PC-9 (cell line): Measurements from ENCODE around the gene MCFD2. TPM values are rescaled to one million over a fixed set of nuclear protein-coding genes. Genes with fewer than 3 reads are reported as not detected.

Experiments
- BruUV-seq: library from RNA; stranded (reverse); fragments of 400-500 nt; replicated peaks from 2 replicates; lab custom pipeline; 2021; lab: Mats Ljungman, UMichigan
- CTCF ChIA-PET: fragments of 300-600 bp; sonication (Branson Sonifier 250); formaldehyde crosslinking; loops from one replicate; lab custom pipeline; 2022; ENCODE audit warnings: antibody characterized with exemption; lab: Charles Lee
- POLR2A ChIA-PET: fragments of 300-600 bp; sonication (Branson Sonifier 250); formaldehyde crosslinking; loops from one replicate; lab custom pipeline; 2022; ENCODE audit warnings: antibody characterized with exemption; ENCODE audit not compliant: unreplicated experiment; lab: Charles Lee
- DNase-seq, 2 experiments: peaks; one replicate each; pipeline versions ENCODE4 v3.0.0 to v3.0.0-alpha.2; 2015 to 2022; ENCODE audit warnings: mixed read lengths in 1 of 2
- H2AFZ ChIP-seq: fragments of 200-600 bp; sonication (generic); 2 replicates; pipeline ENCODE4 v1.8.1; 2017; ENCODE audit warnings: antibody characterized with exemption
- H3F3A ChIP-seq: fragments of 200-600 bp; sonication (generic); 2 replicates; pipeline ENCODE4 v1.8.1; 2017; ENCODE audit warnings: antibody characterized with exemption, mild to moderate bottlenecking, low read depth; ENCODE audit not compliant: insufficient read depth
- H3K27ac ChIP-seq: fragments of 200-600 bp; sonication (generic); 2 replicates; pipeline ENCODE4 v1.6.1; 2016; ENCODE audit warnings: mixed run types
- H3K27me3 ChIP-seq: fragments of 200-600 bp; sonication (generic); 2 replicates; pipeline ENCODE4 v1.6.1; 2016; ENCODE audit warnings: low read depth, mixed run types; ENCODE audit not compliant: insufficient read depth
- H3K36me3 ChIP-seq: fragments of 200-600 bp; sonication (generic); 2 replicates; pipeline ENCODE4 v1.6.1; 2016; ENCODE audit warnings: low read depth, mixed run types
- H3K4me1 ChIP-seq: fragments of 200-600 bp; sonication (generic); replicated peaks from 2 replicates; pipeline ENCODE4 v1.6.1; 2016; ENCODE audit warnings: mixed run types; ENCODE audit not compliant: insufficient read depth
- H3K4me2 ChIP-seq: fragments of 200-600 bp; sonication (generic); 2 replicates; pipeline ENCODE4 v1.6.1; 2017; ENCODE audit warnings: mixed run types
- H3K4me3 ChIP-seq: fragments of 200-600 bp; sonication (generic); 2 replicates; pipeline ENCODE4 v1.6.1; 2016; ENCODE audit warnings: mixed run types
- H3K79me2 ChIP-seq: fragments of 200-600 bp; sonication (generic); 2 replicates; pipeline ENCODE4 v1.6.1; 2017; ENCODE audit warnings: low read depth, mixed run types
- H3K9me2 ChIP-seq: fragments of 200-600 bp; sonication (generic); 2 replicates; pipeline ENCODE4 v1.8.1; 2017; ENCODE audit warnings: mild to moderate bottlenecking; ENCODE audit not compliant: insufficient read depth
- H3K9me3 ChIP-seq: fragments of 200-600 bp; sonication (generic); 2 replicates; pipeline ENCODE4 v1.8.1; 2016; ENCODE audit warnings: low read depth; ENCODE audit not compliant: insufficient read depth
- H4K20me1 ChIP-seq: fragments of 200-600 bp; sonication (generic); 2 replicates; pipeline ENCODE4 v1.8.1; 2017; ENCODE audit not compliant: insufficient read depth
- CTCF ChIP-seq: fragments of 200-600 bp; sonication (generic); conservative IDR thresholded peaks from 2 replicates; pipeline ENCODE4 v1.6.1; 2017; ENCODE audit warnings: mixed run types, antibody characterized with exemption, mild to moderate bottlenecking, moderate library complexity
- EZH2 ChIP-seq: fragments of 200-600 bp; sonication (generic); IDR thresholded peaks from 2 replicates; pipeline ENCODE4 v1.8.0; 2017; ENCODE audit warnings: antibody characterized with exemption, low read depth
- intact Hi-C: fragments of 100-400 bp; cut with micrococcal nuclease; formaldehyde crosslinking; loops from one replicate; pipeline ENCODE4 v1.10.0; 2022; ENCODE audit not compliant: unreplicated experiment
- total RNA-seq: library from RNA; stranded (reverse); gene quantifications from 2 replicates; pipeline ENCODE4 v1.2.3, GENCODE V29; 2021

Gene MCFD2
- total RNA-seq, 1 experiment from 2014 or later = 163 TPM

- intact Hi-C loops = loop anchor here (2.0 to 5.0 kb wide), 2 partner anchors 13 to 95 kb away; no protein-coding TSS in a partner anchor
- ChIA-PET POLR2A (no interaction called here), CTCF (no interaction called here)
Measured at GRCh38 chr2:46871976-46872381, 43.6 kb downstream of the MCFD2 start.

GRCh38 chr2:46870051-46870839 is 45.4 kb downstream of the MCFD2 start:
- Histone ChIP-seq H3K4me3 (no peak overlapping the region), H4K20me1 (no peaks in the 10 kb centered on the region), H3K9me3 (no peaks in the 10 kb centered on the region), H3K4me1 (peaks cover 34% of the 10 kb centered on the region), H3K27ac (no peak overlapping the region), H3K79me2 (no peaks in the 10 kb centered on the region), H3F3A (peaks cover 11% of the 10 kb centered on the region; the same call in 1 of the 2 replicates), H2AFZ (no peak overlapping the region), H3K9me2 (no peaks in the 10 kb centered on the region), H3K4me2 (no peak overlapping the region), H3K27me3 (no peaks in the 10 kb centered on the region), H3K36me3 (no peaks in the 10 kb centered on the region)
- TF ChIP-seq CTCF (no peak), EZH2 (no peak)
- intact Hi-C loops = loop anchor here (5.0 kb wide), 1 partner anchor 93 kb away; no protein-coding TSS in a partner anchor
- POLR2A ChIA-PET = interaction anchor here (0.6 to 0.7 kb wide), 2 partner anchors 12 to 18 kb away, joined by 3 to 4 read pairs; no protein-coding TSS in a partner anchor
- no peak for DNase-seq
- CTCF ChIA-PET = interaction anchor here (0.6 kb wide), 1 partner anchor 537 kb away, joined by 6 read pairs; no protein-coding TSS in a partner anchor
- BruUV-seq = no TSS peak

More at GRCh38 chr2:46871976-46872381, 43.6 kb downstream of the MCFD2 start:
- H3K4me2 ChIP-seq = no peak overlapping the region
- H2AFZ ChIP-seq = no peak overlapping the region
- no TSS peak for BruUV-seq
- no peak overlapping the region for H3K27ac ChIP-seq
- H3K9me2 ChIP-seq = no peaks in the 10 kb centered on the region
- no peaks in the 10 kb centered on the region for H3K27me3 ChIP-seq
- no peak for TF ChIP-seq CTCF
- TF ChIP-seq EZH2 = no peak
- no peak overlapping the region for H3K4me3 ChIP-seq
- H3K79me2 ChIP-seq = no peaks in the 10 kb centered on the region
- DNase-seq = no peak
- no peaks in the 10 kb centered on the region for H4K20me1 ChIP-seq
- peaks cover 13% of the 10 kb centered on the region; the same call in 1 of the 2 replicates for H3F3A ChIP-seq
- no peaks in the 10 kb centered on the region for H3K36me3 ChIP-seq
- no peaks in the 10 kb centered on the region for H3K9me3 ChIP-seq
- peaks cover 25% of the 10 kb centered on the region for H3K4me1 ChIP-seq

GRCh38 chr2:46869621-46870020 is 46.0 kb downstream of the MCFD2 start:
- H3K4me3 ChIP-seq = no peak overlapping the region
- H3K9me3 ChIP-seq = peaks cover 6% of the 10 kb centered on the region
- ChIA-PET CTCF (interaction anchor here (0.6 kb wide), 1 partner anchor 536 kb away, joined by 6 read pairs; no protein-coding TSS in a partner anchor), POLR2A (interaction anchor here (0.7 kb wide), 1 partner anchor 17 kb away, joined by 4 read pairs; no protein-coding TSS in a partner anchor)
- DNase-seq = no peak
- no peak overlapping the region for H3K4me2 ChIP-seq
- H2AFZ ChIP-seq = no peak overlapping the region
- H3F3A ChIP-seq = peaks cover 11% of the 10 kb centered on the region; the same call in 1 of the 2 replicates
- no peaks in the 10 kb centered on the region for H4K20me1 ChIP-seq
- no peaks in the 10 kb centered on the region for H3K79me2 ChIP-seq
- BruUV-seq = no TSS peak
- no peak overlapping the region for H3K27ac ChIP-seq
- H3K36me3 ChIP-seq = no peaks in the 10 kb centered on the region
- H3K4me1 ChIP-seq = peaks cover 37% of the 10 kb centered on the region
- H3K9me2 ChIP-seq = no peaks in the 10 kb centered on the region
- TF ChIP-seq EZH2 (no peak), CTCF (no peak)
- intact Hi-C loops = loop anchor here (5.0 kb wide), 1 partner anchor 92 kb away; no protein-coding TSS in a partner anchor
- H3K27me3 ChIP-seq = no peaks in the 10 kb centered on the region
